ENCODE data around the gene CHKA. TPM values are rescaled to one million over a fixed set of nuclear protein-coding genes. Genes with fewer than 3 reads are reported as not detected.
A peak's percentile ranks its signal among the peaks of the same experiment; 100 is the strongest.

CHKA gene
- total and polyA plus RNA-seq, 4 donors: 17.6 to 73.4 (median 49.0) TPM

- no peak for TF ChIP-seq CTCF (IDR thresholded peaks at IDR 0.05; ENCODE audit: control extremely low read depth, extremely low read depth)
- peaks cover 0 to 9% (median 0%) of the 10 kb centered on the region in 5 donors for H3K4me1 ChIP-seq (ENCODE audit: control insufficient read depth in 5 of 5, insufficient read depth in 5 of 5, low read length in 5 of 5)
- no peak overlapping the region for H3K9ac ChIP-seq (ENCODE audit: insufficient read depth in 1 of 2, low read length in 2 of 2)
- H3K9me3 ChIP-seq (ENCODE audit: control insufficient read depth in 4 of 4, insufficient read depth in 3 of 4, low read length in 3 of 4): no peaks in the 10 kb centered on the region
- H3K4me3 ChIP-seq: no peak overlapping the region
- no peak overlapping the region for H3K27ac ChIP-seq (ENCODE audit: low read depth in 1 of 2, low read length in 1 of 2)
- no peaks in the 10 kb centered on the region for H3K27me3 ChIP-seq (ENCODE audit: control insufficient read depth in 3 of 3, insufficient read depth in 3 of 3, low read length in 2 of 3)
- DNase-seq: no peak
- no peak for ATAC-seq (ENCODE audit: insufficient read depth, low FRiP score)
- 93 to 97% methylated on average over 36 to 40 of the region's 40 CpGs for WGBS, 2 donors
- peaks cover 0 to 69% (median 2%) of the 10 kb centered on the region in 4 donors for H3K36me3 ChIP-seq (ENCODE audit: control insufficient read depth in 4 of 4, insufficient read depth in 4 of 4, low read length in 4 of 4)
These were observed 71.4 kb downstream of the CHKA start for GRCh38 chr11:68049509-68050370.

- H3K9me3 ChIP-seq (ENCODE audit: control insufficient read depth in 4 of 4, insufficient read depth in 3 of 4, low read length in 3 of 4): no peaks in the 10 kb centered on the region
- H3K27me3 ChIP-seq (ENCODE audit: control insufficient read depth in 3 of 3, insufficient read depth in 3 of 3, low read length in 2 of 3): no peaks in the 10 kb centered on the region
- WGBS, 2 donors: 92 to 94% methylated on average over 35 of the region's 35 CpGs
- no peak overlapping the region for H3K27ac ChIP-seq (ENCODE audit: low read depth in 1 of 2, low read length in 1 of 2)
- H3K4me1 ChIP-seq (ENCODE audit: control insufficient read depth in 5 of 5, insufficient read depth in 5 of 5, low read length in 5 of 5): peaks cover 0 to 9% (median 0%) of the 10 kb centered on the region in 5 donors
- no peak overlapping the region for H3K4me3 ChIP-seq
- DNase-seq: no peak
- no peak for ATAC-seq (ENCODE audit: insufficient read depth, low FRiP score)
- TF ChIP-seq CTCF (IDR thresholded peaks at IDR 0.05; ENCODE audit: control extremely low read depth, extremely low read depth): no peak
- peaks cover 0 to 76% (median 3%) of the 10 kb centered on the region in 4 donors for H3K36me3 ChIP-seq (ENCODE audit: control insufficient read depth in 4 of 4, insufficient read depth in 4 of 4, low read length in 4 of 4)
- no peak overlapping the region for H3K9ac ChIP-seq (ENCODE audit: insufficient read depth in 1 of 2, low read length in 2 of 2)
These were observed 72.3 kb downstream of the CHKA start for GRCh38 chr11:68048681-68049508.

GRCh38 chr11:68047437-68048290, 73.5 kb downstream of the CHKA start:
- ATAC-seq (ENCODE audit: insufficient read depth, low FRiP score) (no peak), DNase-seq (peak; percentile 54 to 74 (median 58))
- H3K36me3 ChIP-seq (ENCODE audit: control insufficient read depth in 4 of 4, insufficient read depth in 4 of 4, low read length in 4 of 4): peaks cover 0 to 79% (median 2%) of the 10 kb centered on the region in 4 donors
- H3K9ac ChIP-seq (ENCODE audit: insufficient read depth in 1 of 2, low read length in 2 of 2): no peak overlapping the region
- no peaks in the 10 kb centered on the region for H3K27me3 ChIP-seq (ENCODE audit: control insufficient read depth in 3 of 3, insufficient read depth in 3 of 3, low read length in 2 of 3)
- H3K27ac ChIP-seq (ENCODE audit: low read depth in 1 of 2, low read length in 1 of 2): no peak overlapping the region
- H3K4me1 ChIP-seq (ENCODE audit: control insufficient read depth in 5 of 5, insufficient read depth in 5 of 5, low read length in 5 of 5): peaks cover 0 to 9% (median 0%) of the 10 kb centered on the region in 5 donors
- no peaks in the 10 kb centered on the region for H3K9me3 ChIP-seq (ENCODE audit: control insufficient read depth in 4 of 4, insufficient read depth in 3 of 4, low read length in 3 of 4)
- TF ChIP-seq CTCF (IDR thresholded peaks at IDR 0.05; ENCODE audit: control extremely low read depth, extremely low read depth): no peak
- no peak overlapping the region for H3K4me3 ChIP-seq
- 89 to 90% methylated on average over 36 to 37 of the region's 37 CpGs for WGBS, 2 donors
